ENCODE results near the gene MACROH2A2. TPM values are rescaled to one million over a fixed set of nuclear protein-coding genes. Genes with fewer than 3 reads are reported as not detected.

The MACROH2A2 gene
- total RNA-seq, 4 donors from 2014 or later = 9.9 to 21.3 (median 15.9) TPM

DNA sequence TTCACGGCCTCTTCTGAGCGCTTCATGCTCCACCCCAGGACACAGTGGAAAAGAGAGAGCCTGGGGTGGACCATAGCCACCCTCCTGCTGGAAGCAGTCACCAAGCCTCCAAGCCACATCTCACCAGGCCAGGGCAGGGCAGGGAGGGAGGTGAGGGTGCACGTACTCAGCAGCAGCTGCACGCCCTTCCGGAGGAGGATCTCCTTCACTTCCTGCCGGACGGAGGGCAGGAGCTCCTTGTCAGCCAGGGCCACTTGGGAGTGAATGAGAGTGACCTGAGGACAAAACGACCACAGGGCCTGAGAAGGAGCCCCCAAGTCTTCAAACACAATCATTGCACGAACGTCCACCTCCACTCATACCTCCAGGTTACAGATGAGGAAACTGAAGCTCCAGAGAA, 65.0 kb downstream of the MACROH2A2 start:
- H3K27me3 ChIP-seq = no peaks in the 10 kb centered on the region
- H3K4me3 ChIP-seq = no peak overlapping the region
- H3K4me1 ChIP-seq = peaks cover 16% of the 10 kb centered on the region
- H3K36me3 ChIP-seq = peaks cover 51% of the 10 kb centered on the region
- no peak for TF ChIP-seq POLR2A (IDR thresholded peaks at IDR 0.05)
- TF ChIP-seq, protein P1, sequence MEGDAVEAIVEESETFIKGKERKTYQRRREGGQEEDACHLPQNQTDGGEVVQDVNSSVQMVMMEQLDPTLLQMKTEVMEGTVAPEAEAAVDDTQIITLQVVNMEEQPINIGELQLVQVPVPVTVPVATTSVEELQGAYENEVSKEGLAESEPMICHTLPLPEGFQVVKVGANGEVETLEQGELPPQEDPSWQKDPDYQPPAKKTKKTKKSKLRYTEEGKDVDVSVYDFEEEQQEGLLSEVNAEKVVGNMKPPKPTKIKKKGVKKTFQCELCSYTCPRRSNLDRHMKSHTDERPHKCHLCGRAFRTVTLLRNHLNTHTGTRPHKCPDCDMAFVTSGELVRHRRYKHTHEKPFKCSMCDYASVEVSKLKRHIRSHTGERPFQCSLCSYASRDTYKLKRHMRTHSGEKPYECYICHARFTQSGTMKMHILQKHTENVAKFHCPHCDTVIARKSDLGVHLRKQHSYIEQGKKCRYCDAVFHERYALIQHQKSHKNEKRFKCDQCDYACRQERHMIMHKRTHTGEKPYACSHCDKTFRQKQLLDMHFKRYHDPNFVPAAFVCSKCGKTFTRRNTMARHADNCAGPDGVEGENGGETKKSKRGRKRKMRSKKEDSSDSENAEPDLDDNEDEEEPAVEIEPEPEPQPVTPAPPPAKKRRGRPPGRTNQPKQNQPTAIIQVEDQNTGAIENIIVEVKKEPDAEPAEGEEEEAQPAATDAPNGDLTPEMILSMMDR (IDR thresholded peaks at IDR 0.05) = no peak
- no peak for TF ChIP-seq EP300 (IDR thresholded peaks at IDR 0.05)
- TF ChIP-seq POLR2AphosphoS5 (IDR thresholded peaks at IDR 0.05) = no peak
- H3K27ac ChIP-seq = no peak overlapping the region
- no peaks in the 10 kb centered on the region for H3K9me3 ChIP-seq
- WGBS = 87% methylated on average over 5 of the region's 10 CpGs
- no peak for DNase-seq (ENCODE audit: low spot score in 2 of 2)

DNA sequence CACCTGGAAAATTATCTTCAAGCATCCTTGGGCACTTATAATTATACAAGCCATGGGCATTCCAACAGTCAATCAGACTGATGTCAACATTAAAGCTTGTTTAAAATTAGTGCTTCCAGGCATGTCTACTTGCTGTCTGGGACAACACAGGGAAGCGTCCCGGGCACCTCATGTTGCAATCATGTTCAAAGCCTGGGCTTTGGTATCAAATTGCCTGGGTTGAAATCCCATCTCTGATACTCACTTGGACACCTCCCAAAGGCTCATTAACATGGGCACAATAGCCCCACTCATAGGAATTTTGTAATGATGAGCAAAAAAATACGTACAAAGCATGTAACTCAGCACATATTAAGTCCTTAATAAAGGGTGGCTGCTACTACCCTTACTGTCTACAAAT, 65.5 kb downstream of the MACROH2A2 start:
- Histone ChIP-seq H3K36me3 (peaks cover 51% of the 10 kb centered on the region), H3K4me1 (peaks cover 16% of the 10 kb centered on the region), H3K27ac (no peak overlapping the region), H3K4me3 (no peak overlapping the region), H3K9me3 (no peaks in the 10 kb centered on the region), H3K27me3 (no peaks in the 10 kb centered on the region)
- WGBS = 71% methylated on average over 3 of the region's 3 CpGs
- TF ChIP-seq EP300 (IDR thresholded peaks at IDR 0.05) = no peak
- TF ChIP-seq, protein P1 (IDR thresholded peaks at IDR 0.05) = no peak
- no peak for TF ChIP-seq POLR2AphosphoS5 (IDR thresholded peaks at IDR 0.05)
- no peak for TF ChIP-seq POLR2A (IDR thresholded peaks at IDR 0.05)
- no peak for DNase-seq (ENCODE audit: low spot score in 2 of 2)

DNA sequence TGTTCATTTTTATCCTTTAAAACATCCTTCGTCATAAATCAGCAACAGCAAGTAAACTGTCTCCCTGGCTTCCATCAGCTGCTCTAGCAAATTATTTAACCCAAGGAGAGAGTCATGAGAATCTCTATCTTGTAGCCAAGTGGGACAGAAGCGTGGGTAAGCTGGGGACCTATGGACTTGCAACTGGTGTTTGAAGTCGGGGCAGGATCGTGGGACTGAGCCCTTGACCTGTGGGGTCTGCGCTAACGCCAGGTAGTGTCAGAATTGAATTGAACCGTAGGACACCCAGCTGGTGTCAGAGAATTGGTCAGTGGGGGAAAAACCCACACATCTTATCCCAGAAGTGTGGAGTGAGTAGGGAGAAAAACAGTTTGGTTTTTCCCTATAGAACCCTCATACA, 66.6 kb downstream of the MACROH2A2 start:
- DNase-seq (ENCODE audit: low spot score in 2 of 2) = no peak
- Histone ChIP-seq H3K4me1 (peaks cover 16% of the 10 kb centered on the region), H3K36me3 (peaks cover 44% of the 10 kb centered on the region), H3K27me3 (no peaks in the 10 kb centered on the region), H3K9me3 (no peaks in the 10 kb centered on the region), H3K27ac (no peak overlapping the region), H3K4me3 (no peak overlapping the region)
- WGBS = 93% methylated on average over 7 of the region's 7 CpGs
- TF ChIP-seq POLR2AphosphoS5 (IDR thresholded peaks at IDR 0.05) (no peak), EP300 (IDR thresholded peaks at IDR 0.05) (no peak), POLR2A (IDR thresholded peaks at IDR 0.05) (no peak)
- TF ChIP-seq, protein P1 (IDR thresholded peaks at IDR 0.05) = no peak

DNA sequence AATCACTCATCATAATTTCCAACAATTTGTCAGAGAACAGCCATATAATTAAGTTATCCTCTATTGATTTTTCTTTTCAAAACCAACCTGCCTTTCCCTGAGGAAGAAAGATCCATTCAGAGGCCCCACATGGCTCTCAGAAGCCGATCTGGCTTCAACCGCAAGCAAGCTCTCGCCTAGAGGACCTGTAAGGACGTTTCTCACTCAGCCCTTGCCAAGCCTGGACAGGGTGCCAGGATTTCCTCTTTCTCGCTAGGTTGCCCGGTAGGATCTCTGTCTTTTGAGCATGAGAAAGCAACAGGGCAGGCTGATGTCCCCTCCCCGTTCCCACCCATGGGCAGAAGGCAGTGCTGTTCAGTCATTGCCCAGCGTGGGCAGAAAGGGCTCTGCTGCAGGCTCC, 67.0 kb downstream of the MACROH2A2 start:
- no peak for DNase-seq (ENCODE audit: low spot score in 2 of 2)
- TF ChIP-seq POLR2AphosphoS5 (IDR thresholded peaks at IDR 0.05) (no peak), POLR2A (IDR thresholded peaks at IDR 0.05) (no peak), EP300 (IDR thresholded peaks at IDR 0.05) (no peak)
- TF ChIP-seq, protein P1 (IDR thresholded peaks at IDR 0.05) = no peak
- H3K4me3 ChIP-seq = no peak overlapping the region
- no peaks in the 10 kb centered on the region for H3K27me3 ChIP-seq
- H3K4me1 ChIP-seq = peaks cover 16% of the 10 kb centered on the region
- H3K27ac ChIP-seq = no peak overlapping the region
- no peaks in the 10 kb centered on the region for H3K9me3 ChIP-seq
- peaks cover 39% of the 10 kb centered on the region for H3K36me3 ChIP-seq
- 55% methylated on average over 8 of the region's 8 CpGs for WGBS

DNA sequence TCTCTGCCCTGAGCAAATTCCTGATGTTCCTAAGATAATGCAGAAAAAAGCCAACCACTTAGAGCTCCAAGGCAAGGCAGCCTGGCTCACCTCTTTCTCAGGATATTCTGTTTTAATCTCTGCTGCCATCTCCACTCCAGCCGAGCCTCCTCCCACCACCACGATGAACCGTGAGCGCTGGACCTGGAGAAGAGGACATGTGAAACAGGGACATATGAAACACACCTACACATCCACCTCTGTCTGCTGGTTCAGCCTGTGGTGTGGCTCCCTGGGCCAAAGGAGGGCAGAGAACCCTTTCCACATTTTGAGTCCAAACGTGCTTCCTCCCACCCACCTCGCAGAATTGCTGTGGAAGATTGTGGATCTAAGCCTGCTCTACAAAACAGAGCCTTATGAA, 67.8 kb downstream of the MACROH2A2 start:
- DNase-seq (ENCODE audit: low spot score in 2 of 2) = no peak
- Histone ChIP-seq H3K27ac (no peak overlapping the region), H3K4me1 (peaks cover 16% of the 10 kb centered on the region), H3K4me3 (no peak overlapping the region), H3K9me3 (no peaks in the 10 kb centered on the region), H3K36me3 (peaks cover 32% of the 10 kb centered on the region), H3K27me3 (no peaks in the 10 kb centered on the region)
- TF ChIP-seq, protein P1 (IDR thresholded peaks at IDR 0.05) = no peak
- TF ChIP-seq EP300 (IDR thresholded peaks at IDR 0.05) (no peak), POLR2AphosphoS5 (IDR thresholded peaks at IDR 0.05) (no peak), POLR2A (IDR thresholded peaks at IDR 0.05) (no peak)
- 83% methylated on average over 6 of the region's 6 CpGs for WGBS
